Breast epithelium (tissue), 4 donors: ENCODE measurements around the gene ARPP19. TPM values are rescaled to one million over a fixed set of nuclear protein-coding genes. Genes with fewer than 3 reads are reported as not detected.

Experiments used
- DNase-seq, 2 donors: peaks; one replicate each; pipeline ENCODE4 v3.0.0-alpha.2; 2019; ENCODE audit warnings: low spot score in 2 of 2
- H3K27ac ChIP-seq, 2 donors: fragments of 200-600 bp; sonication (generic) in 1 of 2; one replicate each; pipeline ENCODE4 v1.5.1; 2016 to 2019; ENCODE audit warnings: mild to moderate bottlenecking in 1 of 2
- H3K27me3 ChIP-seq, 2 donors: fragments of 200-600 bp; sonication (generic) in 1 of 2; one replicate each; pipeline versions ENCODE4 v1.5.1 to v1.6.0; 2017 to 2019; ENCODE audit warnings: control low read depth in 1 of 2, mild to moderate bottlenecking in 1 of 2
- H3K36me3 ChIP-seq: fragments of 200-600 bp; one replicate; pipeline ENCODE4 v1.5.1; 2019
- H3K4me1 ChIP-seq, 2 donors: fragments of 200-600 bp; sonication (generic); one replicate each; pipeline ENCODE4 v1.5.1; 2016 to 2019; ENCODE audit warnings: control low read depth in 1 of 2
- H3K4me3 ChIP-seq, 3 donors: fragments of 200-600 bp; sonication (generic); 1 replicate in 2 of 3; 2 replicates in 1 of 3; pipeline ENCODE4 v1.5.1; 2016 to 2019; ENCODE audit warnings: mild to moderate bottlenecking in 3 of 3, moderate library complexity in 2 of 3
- H3K9me3 ChIP-seq, 2 donors: fragments of 200-600 bp; sonication (generic) in 1 of 2; one replicate each; pipeline ENCODE4 v1.5.1; 2016 to 2019; ENCODE audit warnings: control low read depth in 1 of 2
- CTCF ChIP-seq, 3 donors: fragments of 450-650 bp; IDR thresholded peaks; one replicate each; pipeline ENCODE4 v1.5.1; 2016 to 2017; ENCODE audit warnings: antibody characterized with exemption in 3 of 3, mild to moderate bottlenecking in 3 of 3, moderate library complexity in 3 of 3
- POLR2A ChIP-seq: fragments of 450-650 bp; IDR thresholded peaks from one replicate; pipeline ENCODE4 v1.6.1; 2016; ENCODE audit warnings: antibody characterized with exemption, mild to moderate bottlenecking, moderate library complexity
- POLR2AphosphoS5 ChIP-seq, 3 donors: sonication (generic); formaldehyde crosslinking; IDR thresholded peaks; one replicate each; pipeline ENCODE4 v1.6.1; 2017; ENCODE audit warnings: antibody characterized with exemption in 3 of 3
- intact Hi-C: fragments of 100-400 bp; cut with DNase I; formaldehyde crosslinking; loops from one replicate; pipeline ENCODE4 v1.15.1; 2023; ENCODE audit warnings: low total_unique reads
- total RNA-seq, 3 donors: library from RNA; depleted of rRNA; stranded (reverse); fragments of >200 nt; gene quantifications; one replicate each; pipeline ENCODE4 v1.1.0, GENCODE V29; 2016

Gene ARPP19
- total RNA-seq, 3 donors from 2014 or later = 111 to 158 (median 151) TPM

GRCh38 chr15:52563501-52564060 is 5.2 kb downstream of the ARPP19 start:
- DNase-seq = no peak
- TF ChIP-seq POLR2AphosphoS5 (IDR thresholded peaks at IDR 0.05) (no peak), POLR2A (no peak), CTCF (IDR thresholded peaks at IDR 0.05) (no peak)
- intact Hi-C loops = no loop called here
- no peaks in the 10 kb centered on the region for H3K36me3 ChIP-seq
- H3K27ac ChIP-seq = no peak overlapping the region
- H3K9me3 ChIP-seq = no peaks in the 10 kb centered on the region
- H3K27me3 ChIP-seq = no peaks in the 10 kb centered on the region
- H3K4me1 ChIP-seq = peaks cover 0 to 7% of the 10 kb centered on the region in 2 donors
- no peak overlapping the region for H3K4me3 ChIP-seq

- no peak for DNase-seq
- TF ChIP-seq POLR2A = no peak
- TF ChIP-seq CTCF (IDR thresholded peaks at IDR 0.05) = no peak
- TF ChIP-seq POLR2AphosphoS5 (IDR thresholded peaks at IDR 0.05) = no peak
- H3K27me3 ChIP-seq = no peaks in the 10 kb centered on the region
- no peak overlapping the region for H3K4me3 ChIP-seq
- intact Hi-C loops = no loop called here
- no peaks in the 10 kb centered on the region for H3K4me1 ChIP-seq
- no peaks in the 10 kb centered on the region for H3K36me3 ChIP-seq
- H3K27ac ChIP-seq = no peak overlapping the region
- no peaks in the 10 kb centered on the region for H3K9me3 ChIP-seq
Measured at GRCh38 chr15:52559575-52559974, 9.3 kb downstream of the ARPP19 start.

- no peaks in the 10 kb centered on the region for H3K4me1 ChIP-seq
- intact Hi-C loops = no loop called here
Measured at GRCh38 chr15:52559022-52559421, 9.8 kb downstream of the ARPP19 start.

GRCh38 chr15:52558196-52558595 is 10.6 kb downstream of the ARPP19 start:
- intact Hi-C loops = no loop called here
- TF ChIP-seq CTCF (IDR thresholded peaks at IDR 0.05) = no peak
- TF ChIP-seq POLR2AphosphoS5 (IDR thresholded peaks at IDR 0.05) = no peak
- no peak for TF ChIP-seq POLR2A
- no peak overlapping the region for H3K4me3 ChIP-seq
- no peak for DNase-seq
- H3K27ac ChIP-seq = no peak overlapping the region
- no peaks in the 10 kb centered on the region for H3K9me3 ChIP-seq
- H3K4me1 ChIP-seq = no peaks in the 10 kb centered on the region
- no peaks in the 10 kb centered on the region for H3K27me3 ChIP-seq
- no peaks in the 10 kb centered on the region for H3K36me3 ChIP-seq

More at GRCh38 chr15:52559022-52559421, 9.8 kb downstream of the ARPP19 start:
- no peaks in the 10 kb centered on the region for H3K9me3 ChIP-seq
- DNase-seq = no peak
- no peaks in the 10 kb centered on the region for H3K27me3 ChIP-seq
- no peaks in the 10 kb centered on the region for H3K36me3 ChIP-seq
- no peak overlapping the region for H3K27ac ChIP-seq
- H3K4me3 ChIP-seq = no peak overlapping the region
- no peak for TF ChIP-seq POLR2AphosphoS5 (IDR thresholded peaks at IDR 0.05)
- TF ChIP-seq POLR2A = no peak
- TF ChIP-seq CTCF (IDR thresholded peaks at IDR 0.05) = no peak

- H3K36me3 ChIP-seq = no peaks in the 10 kb centered on the region
- no peak for DNase-seq
- no peak for TF ChIP-seq POLR2A
- TF ChIP-seq CTCF (IDR thresholded peaks at IDR 0.05) = no peak
- TF ChIP-seq POLR2AphosphoS5 (IDR thresholded peaks at IDR 0.05) = no peak
- intact Hi-C loops = no loop called here
- H3K27ac ChIP-seq = no peak overlapping the region
- H3K27me3 ChIP-seq = no peaks in the 10 kb centered on the region
- H3K9me3 ChIP-seq = no peaks in the 10 kb centered on the region
- no peaks in the 10 kb centered on the region for H3K4me1 ChIP-seq
- no peak overlapping the region for H3K4me3 ChIP-seq
Measured at GRCh38 chr15:52557274-52557641, 11.6 kb downstream of the ARPP19 start.
